Measurements from ENCODE around the gene NAA16.
A peak's percentile ranks its signal among the peaks of the same experiment; 100 is the strongest.

The NAA16 gene

GRCh38 chr13:41302743-41303142 lies 8.3 kb upstream of the NAA16 start:
- DNase-seq (ENCODE audit: low read depth in 2 of 2, low spot score in 1 of 2): no peak

- DNase-seq (ENCODE audit: low read depth in 2 of 2, low spot score in 1 of 2): no peak
These were observed 6.5 kb upstream of the NAA16 start for GRCh38 chr13:41304551-41304950.

- no peak for DNase-seq (ENCODE audit: low read depth in 2 of 2, low spot score in 1 of 2)
These were observed 4.6 kb upstream of the NAA16 start for GRCh38 chr13:41306271-41307145.

- DNase-seq (ENCODE audit: low read depth in 2 of 2, low spot score in 1 of 2): no peak
These were observed 3.0 kb upstream of the NAA16 start for GRCh38 chr13:41307884-41308640.

GRCh38 chr13:41311406-41312175 lies 524 bp downstream of the NAA16 start:
- DNase-seq (ENCODE audit: low read depth in 2 of 2, low spot score in 1 of 2): peak; percentile 18 to 20

DNA sequence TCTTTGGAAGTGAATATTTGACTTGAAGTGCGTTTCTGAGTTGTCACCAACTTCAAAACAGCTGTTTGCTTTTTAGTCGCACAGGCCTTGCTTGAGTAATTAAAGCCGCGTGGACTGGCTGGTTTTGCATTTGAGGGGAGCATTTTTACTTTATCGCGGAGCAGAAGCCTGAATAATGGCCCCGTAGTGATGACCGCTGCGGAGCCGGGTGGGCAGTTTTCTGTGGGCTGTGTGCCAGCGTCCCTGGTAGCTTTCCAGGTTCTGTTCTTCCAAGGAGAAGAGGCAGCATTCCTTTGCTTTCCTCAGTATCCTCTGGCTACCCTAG lies 1.1 kb downstream of the NAA16 start:
- DNase-seq (ENCODE audit: low read depth in 2 of 2, low spot score in 1 of 2): no peak

- no peak for DNase-seq (ENCODE audit: low read depth in 2 of 2, low spot score in 1 of 2)
These were observed 2.0 kb downstream of the NAA16 start for GRCh38 chr13:41313117-41313516.

DNA sequence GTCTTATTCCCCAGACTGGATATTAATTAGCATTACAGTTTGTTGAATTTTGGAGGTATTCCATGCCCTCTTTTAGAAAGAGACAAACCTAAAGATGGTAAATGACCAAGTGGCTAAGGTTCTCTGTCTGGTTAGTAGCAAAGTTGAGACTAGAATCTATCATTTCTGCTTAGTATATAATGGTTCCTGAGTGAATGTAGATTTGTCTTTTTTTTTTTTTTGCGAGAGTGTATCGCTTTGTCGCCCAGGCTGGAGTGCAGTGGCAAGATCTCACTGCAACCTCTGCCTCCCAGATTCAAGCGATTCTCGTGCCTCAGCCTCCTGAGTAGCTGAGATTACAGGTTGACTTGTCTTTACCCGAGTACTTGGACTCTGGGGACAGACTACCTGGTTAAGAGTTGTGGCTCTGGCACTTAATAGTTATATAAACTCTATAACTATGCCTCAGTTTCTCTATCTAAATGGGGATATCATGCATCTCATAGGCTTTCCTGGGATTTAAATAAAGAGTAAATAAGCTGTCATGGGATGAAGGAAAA lies 2.7 kb downstream of the NAA16 start:
- no peak for DNase-seq (ENCODE audit: low read depth in 2 of 2, low spot score in 1 of 2)

- DNase-seq (ENCODE audit: low read depth in 2 of 2, low spot score in 1 of 2): no peak
These were observed 4.5 kb downstream of the NAA16 start for GRCh38 chr13:41315443-41316047.

DNA sequence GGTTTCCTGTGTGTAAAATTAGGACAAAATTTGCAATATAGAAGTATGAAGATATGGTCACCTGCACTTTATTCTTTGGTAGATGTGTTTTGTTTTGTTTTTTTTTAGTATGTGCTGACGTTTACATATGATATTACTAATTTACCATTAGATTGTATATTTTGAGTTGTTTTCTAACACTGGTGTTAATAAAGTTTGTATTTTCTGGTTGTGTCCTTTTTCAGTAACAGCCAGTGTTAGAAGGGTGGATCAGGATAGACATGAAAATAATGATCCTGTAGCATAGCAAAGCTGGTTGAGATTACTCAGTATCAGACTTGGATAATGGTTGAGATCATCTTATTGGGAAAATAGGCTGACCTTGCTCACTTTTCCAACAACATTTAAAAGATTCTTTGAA lies 6.2 kb downstream of the NAA16 start:
- DNase-seq (ENCODE audit: low read depth in 2 of 2, low spot score in 1 of 2): no peak

- no peak for DNase-seq (ENCODE audit: low read depth in 2 of 2, low spot score in 1 of 2)
These were observed 14.7 kb downstream of the NAA16 start for GRCh38 chr13:41325752-41326151.

DNA sequence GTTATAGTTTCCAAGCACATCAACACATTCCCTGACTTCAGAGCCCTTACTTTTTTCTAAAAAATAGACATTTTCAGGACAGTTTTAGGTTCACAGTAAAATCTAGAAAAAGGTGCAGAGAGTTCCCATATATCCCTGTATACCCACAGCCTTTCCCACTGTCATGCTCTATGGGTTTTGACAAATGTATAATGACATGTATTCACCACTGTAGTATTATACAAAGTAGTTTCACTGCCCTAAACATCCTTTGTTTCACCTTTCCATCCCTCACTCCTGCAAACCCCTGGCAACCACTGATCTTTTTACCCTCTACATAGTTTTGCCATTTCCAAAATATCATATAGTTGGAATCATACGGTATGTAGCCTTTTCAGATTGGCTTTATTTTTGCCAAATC lies 15.6 kb downstream of the NAA16 start:
- DNase-seq (ENCODE audit: low read depth in 2 of 2, low spot score in 1 of 2): no peak

GRCh38 chr13:41327994-41328790 lies 17.1 kb downstream of the NAA16 start:
- DNase-seq (ENCODE audit: low read depth in 2 of 2, low spot score in 1 of 2): no peak

GRCh38 chr13:41332829-41333228 lies 21.8 kb downstream of the NAA16 start:
- no peak for DNase-seq (ENCODE audit: low read depth in 2 of 2, low spot score in 1 of 2)

- DNase-seq (ENCODE audit: low read depth in 2 of 2, low spot score in 1 of 2): no peak
These were observed 23.7 kb downstream of the NAA16 start for GRCh38 chr13:41334810-41335209.

DNA sequence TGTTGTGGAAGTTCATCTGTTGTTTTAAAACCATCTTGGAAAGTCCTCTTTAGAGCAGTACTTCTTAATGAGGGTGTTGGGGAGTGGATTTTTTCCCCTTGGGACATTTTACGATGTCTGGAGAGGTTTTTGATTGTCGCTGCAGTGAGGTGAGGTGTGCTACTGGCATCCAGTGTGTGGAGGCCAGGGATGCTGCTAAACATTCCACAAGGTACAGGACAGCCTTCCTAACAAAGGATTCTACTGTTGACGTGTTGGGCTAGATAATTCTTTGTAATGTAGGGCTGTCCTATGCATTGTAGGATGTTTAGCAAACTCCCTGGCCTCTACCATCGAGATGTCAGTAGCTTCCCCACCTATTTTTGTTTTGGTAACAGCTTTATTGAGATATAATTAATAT lies 33.3 kb downstream of the NAA16 start:
- DNase-seq (ENCODE audit: low read depth in 2 of 2, low spot score in 1 of 2): no peak

- no peak for DNase-seq (ENCODE audit: low read depth in 2 of 2, low spot score in 1 of 2)
These were observed 34.3 kb downstream of the NAA16 start for GRCh38 chr13:41345165-41345913.

DNA sequence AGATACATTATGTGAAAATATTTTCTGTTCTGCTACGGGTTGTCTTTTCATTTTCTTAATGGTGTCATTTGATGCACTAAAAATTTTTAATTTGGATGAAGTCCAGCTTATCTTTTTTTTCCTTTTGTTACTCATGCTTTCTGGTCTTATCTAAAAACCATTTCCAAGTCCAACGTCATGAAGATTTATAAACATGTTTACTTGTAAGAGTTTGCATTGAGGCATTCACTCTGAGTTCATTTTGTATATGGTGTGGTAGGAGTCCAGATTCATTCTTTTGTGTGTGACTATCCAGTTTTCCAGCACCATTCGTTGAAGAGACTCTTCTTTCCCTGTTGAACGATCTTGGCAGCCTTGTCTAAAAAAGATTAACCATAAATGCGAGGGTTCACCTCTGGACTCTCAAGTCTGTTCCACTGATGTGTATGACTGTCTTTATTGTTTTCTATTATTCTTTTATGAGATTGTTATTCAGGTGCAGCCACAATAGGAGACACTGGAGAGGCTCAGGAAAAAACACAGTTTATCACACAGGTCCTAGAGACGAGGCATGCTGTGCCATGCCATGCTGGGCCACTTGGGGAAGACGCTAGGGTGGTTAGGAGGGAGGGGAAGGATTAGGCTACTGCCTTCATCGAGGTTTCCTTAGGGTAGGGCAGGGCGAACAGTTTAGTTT lies 35.0 kb downstream of the NAA16 start:
- DNase-seq (ENCODE audit: low read depth in 2 of 2, low spot score in 1 of 2): no peak

Measured in stimulated activated CD8-positive, alpha-beta memory T cell treated with anti-CD3 and anti-CD28 coated beads, Interleukin-4, amount 100 ng/mL, for 1 hour (primary cell).